Adrenal gland (tissue), 12 donors: Measurements from ENCODE around the gene PLD1. TPM values are rescaled to one million over a fixed set of nuclear protein-coding genes. Genes with fewer than 3 reads are reported as not detected.
A peak's percentile ranks its signal among the peaks of the same experiment; 100 is the strongest.

Experiments
- DNase-seq, 7 donors: peaks; one replicate each; pipeline ENCODE4 v3.0.0-alpha.2; 2019 to 2020
- H3K27ac ChIP-seq, 5 donors: fragments of 200-600 bp; sonication (generic) in 4 of 5; 1 replicate in 3 of 5; 2 replicates in 2 of 5; pipeline versions ENCODE4 v1.5.1 to v1.8.0; 2016 to 2020; ENCODE audit warnings: mild to moderate bottlenecking in 1 of 5
- H3K27me3 ChIP-seq: fragments of 200-600 bp; 2 replicates; pipeline ENCODE4 v1.8.0; 2021
- H3K36me3 ChIP-seq, 2 donors: fragments of 200-600 bp; replicated peaks in 1 of 2; 1 replicate in 1 of 2; 2 replicates in 1 of 2; pipeline versions ENCODE4 v1.5.1 to v1.8.0; 2018 to 2022
- H3K4me1 ChIP-seq, 2 donors: fragments of 200-600 bp; replicated peaks in 1 of 2; 1 replicate in 1 of 2; 2 replicates in 1 of 2; pipeline versions ENCODE4 v1.5.1 to v1.8.0; 2018 to 2021
- H3K4me3 ChIP-seq, 4 donors: fragments of 200-600 bp; sonication (generic) in 3 of 4; one replicate each; pipeline ENCODE4 v1.5.1; 2016 to 2018
- H3K9me3 ChIP-seq, 3 donors: fragments of 200-600 bp; sonication (generic) in 1 of 3; replicated peaks in 1 of 3; 1 replicate in 2 of 3; 2 replicates in 1 of 3; pipeline versions ENCODE4 v1.5.1 to v1.8.0; 2016 to 2021
- CTCF ChIP-seq, 6 experiments: fragments of 450-650 bp in 4 of 6; fragments of 200-600 bp in 2 of 6; sonication (generic) in 1 of 6; IDR thresholded peaks; 1 replicate in 5 of 6; 2 replicates in 1 of 6; pipeline versions ENCODE4 v1.5.1 to v1.8.0; 2016 to 2021; ENCODE audit warnings: antibody characterized with exemption in 6 of 6, mild to moderate bottlenecking in 2 of 6, moderate library complexity in 1 of 6
- POLR2A ChIP-seq, 2 donors: fragments of 450-650 bp; IDR thresholded peaks; one replicate each; pipeline ENCODE4 v1.6.1; 2017; ENCODE audit warnings: antibody characterized with exemption in 2 of 2, mild to moderate bottlenecking in 2 of 2, moderate library complexity in 1 of 2
- WGBS, 4 donors: extraction: QIAGEN DNeasy Blood & Tissue Kit in 2 of 4; methylation state at CpG; one replicate each; pipeline versions ENCODE4 v1.1.5 to v1.1.7; 2013 to 2017; 5-methylcytosine and 5-hydroxymethylcytosine counted together
- intact Hi-C, 2 donors: fragments of 100-400 bp; cut with DNase I; formaldehyde crosslinking; loops; one replicate each; pipeline versions ENCODE4 v1.14.1 to v1.15.0; 2022 to 2023
- polyA plus RNA-seq, 3 donors: library from polyadenylated mRNA; stranded (reverse); fragments of 200-250 nt in 2 of 3; fragments of 350-450 nt in 1 of 3; fragmentation: Illumina TruSeq in 1 of 3; extraction: RNeasy Lipid Tissue Mini Kit (QIAGEN cat#74804) in 1 of 3; gene quantifications; one replicate each; pipeline ENCODE4 v1.2.3, GENCODE V29; 2013 to 2014
- total RNA-seq, 9 donors: library from RNA; depleted of rRNA in 4 of 9; stranded (reverse); fragments of >200 nt in 4 of 9; fragments of 120-200 nt in 1 of 9; fragmentation: NEBNext Ultra II Directional in 1 of 9; extraction: Animal tissue kit (Norgen Biotek cat#: 25700) in 1 of 9; gene quantifications; one replicate each; pipeline versions ENCODE4 v1.1.0 to v1.2.4, GENCODE V29; 2013 to 2023
- donor health status: healthy with polysubstance abuse.
- donor health status: Bipolar disorder and iron deficiency.
- donor health status: DM: yes; HTN: yes; CAD: no.
- donor health status: DM: no; HTN: no; CAD: no.
- donor health status: DM: no; HTN: no; CAD: no.
- donor health status: DM: yes; HTN: yes; CAD: no.

PLD1 gene
- total and polyA plus RNA-seq, 12 donors = 25.7 to 178 (median 94.5) TPM

- no peaks in the 10 kb centered on the region for H3K27me3 ChIP-seq
- H3K4me3 ChIP-seq = no peak overlapping the region
- H3K36me3 ChIP-seq = no peaks in the 10 kb centered on the region
- DNase-seq = no peak
- TF ChIP-seq POLR2A (IDR thresholded peaks at IDR 0.05) (no peak), CTCF (IDR thresholded peaks at IDR 0.05) (no peak)
- WGBS, 4 donors = 43 to 60% (median 54%) methylated on average over 6 of the region's 6 CpGs
- H3K27ac ChIP-seq = peak overlapping the region in 2 of 5 donors; percentile 29 to 32
- no peaks in the 10 kb centered on the region for H3K9me3 ChIP-seq
- intact Hi-C loops = no loop called here
- H3K4me1 ChIP-seq = peaks cover 16 to 41% of the 10 kb centered on the region in 2 donors
These were observed 21.5 kb downstream of the PLD1 start for GRCh38 chr3:171788546-171789351.

- TF ChIP-seq CTCF (IDR thresholded peaks at IDR 0.05) = no peak
- TF ChIP-seq POLR2A (IDR thresholded peaks at IDR 0.05) = no peak
- H3K9me3 ChIP-seq = no peaks in the 10 kb centered on the region
- H3K4me3 ChIP-seq = no peak overlapping the region
- no peak for DNase-seq
- no peaks in the 10 kb centered on the region for H3K27me3 ChIP-seq
- WGBS, 4 donors = 100% methylated on average over 1 of the region's 1 CpG
- peaks cover 6 to 28% of the 10 kb centered on the region in 2 donors for H3K4me1 ChIP-seq
- H3K36me3 ChIP-seq = no peaks in the 10 kb centered on the region
- intact Hi-C loops = no loop called here
- H3K27ac ChIP-seq = no peak overlapping the region
These were observed 23.3 kb downstream of the PLD1 start for GRCh38 chr3:171786997-171787396.

GRCh38 chr3:171784937-171785336, 25.3 kb downstream of the PLD1 start:
- WGBS, 4 donors = 83 to 91% (median 87%) methylated on average over 5 of the region's 5 CpGs
- Histone ChIP-seq H3K4me1 (peaks cover 0 to 22% of the 10 kb centered on the region in 2 donors), H3K27ac (no peak overlapping the region), H3K27me3 (no peaks in the 10 kb centered on the region), H3K36me3 (no peaks in the 10 kb centered on the region), H3K9me3 (no peaks in the 10 kb centered on the region), H3K4me3 (no peak overlapping the region)
- intact Hi-C loops = no loop called here
- TF ChIP-seq CTCF (IDR thresholded peaks at IDR 0.05) (no peak), POLR2A (IDR thresholded peaks at IDR 0.05) (no peak)
- DNase-seq = no peak

- no peaks in the 10 kb centered on the region for H3K9me3 ChIP-seq
- H3K4me1 ChIP-seq = peaks cover 0 to 20% of the 10 kb centered on the region in 2 donors
- TF ChIP-seq CTCF (IDR thresholded peaks at IDR 0.05) (no peak), POLR2A (IDR thresholded peaks at IDR 0.05) (no peak)
- 84 to 98% (median 95%) methylated on average over 2 of the region's 2 CpGs for WGBS, 4 donors
- no peaks in the 10 kb centered on the region for H3K27me3 ChIP-seq
- DNase-seq = no peak
- intact Hi-C loops = no loop called here
- H3K27ac ChIP-seq = no peak overlapping the region
- no peaks in the 10 kb centered on the region for H3K36me3 ChIP-seq
- H3K4me3 ChIP-seq = no peak overlapping the region
These were observed 25.9 kb downstream of the PLD1 start for GRCh38 chr3:171784387-171784786.
